ENCODE measurements around the gene EPRS1.

GRCh38 chr1:220001095-220001501 is 45.2 kb downstream of the EPRS1 start:
- TF ChIP-seq CTCF (IDR thresholded peaks at IDR 0.05): no peak
- TF ChIP-seq POLR2A (IDR thresholded peaks at IDR 0.05): no peak
- no peak for TF ChIP-seq POLR2AphosphoS5 (IDR thresholded peaks at IDR 0.05)

Measured in stomach (tissue), 4 donors.